HEK293 (cell line): ENCODE data around the gene VPREB3.

Experiments used
- GLI2 ChIP-seq: fragments of 450-650 bp; formaldehyde crosslinking; IDR thresholded peaks from 2 replicates; pipeline ENCODE4; 2017; ENCODE audit warnings: missing biosample characterization, missing genetic modification characterization, low read depth, borderline replicate concordance
- HIC1 ChIP-seq: fragments of 450-650 bp; formaldehyde crosslinking; IDR thresholded peaks from 2 replicates; pipeline ENCODE4 v1.5.1; 2016; ENCODE audit warnings: missing biosample characterization, missing genetic modification characterization
- HOXD13 ChIP-seq: sonication (generic); formaldehyde crosslinking; IDR thresholded peaks from 2 replicates; pipeline ENCODE4 v1.8.0; 2022; ENCODE audit warnings: missing genetic modification reagents, borderline replicate concordance
- KLF1 ChIP-seq: fragments of 450-650 bp; formaldehyde crosslinking; IDR thresholded peaks from 2 replicates; pipeline ENCODE4 v1.5.1; 2016; ENCODE audit warnings: missing biosample characterization, missing genetic modification characterization
- KLF16 ChIP-seq: fragments of 450-650 bp; formaldehyde crosslinking; IDR thresholded peaks from 2 replicates; pipeline ENCODE4 v1.5.1; 2017; ENCODE audit warnings: missing biosample characterization, missing genetic modification characterization
- MYNN ChIP-seq: fragments of 450-650 bp; formaldehyde crosslinking; IDR thresholded peaks from 2 replicates; pipeline ENCODE4 v1.5.1; 2016; ENCODE audit warnings: missing biosample characterization, missing genetic modification characterization, borderline replicate concordance
- PRDM6 ChIP-seq: fragments of 450-650 bp; formaldehyde crosslinking; IDR thresholded peaks from 2 replicates; pipeline ENCODE4 v1.5.1; 2017; ENCODE audit warnings: missing biosample characterization, missing genetic modification characterization
- SP3 ChIP-seq: fragments of 450-650 bp; formaldehyde crosslinking; IDR thresholded peaks from 2 replicates; pipeline ENCODE4 v1.5.1; 2016; ENCODE audit warnings: missing biosample characterization, missing genetic modification characterization
- ZBTB26 ChIP-seq: fragments of 450-650 bp; formaldehyde crosslinking; optimal IDR thresholded peaks from 2 replicates; pipeline ENCODE3; 2016; ENCODE audit warnings: missing biosample characterization, mild to moderate bottlenecking, missing genetic modification characterization
- ZBTB8A ChIP-seq: fragments of 450-650 bp; formaldehyde crosslinking; IDR thresholded peaks from 2 replicates; pipeline ENCODE4 v1.5.1; 2016; ENCODE audit warnings: missing biosample characterization, missing genetic modification characterization
- ZNF132 ChIP-seq: fragments of 450-650 bp; formaldehyde crosslinking; IDR thresholded peaks from 2 replicates; pipeline ENCODE4 v1.5.1; 2017; ENCODE audit warnings: missing biosample characterization, missing genetic modification characterization, borderline replicate concordance
- ZNF138 ChIP-seq: fragments of 450-650 bp; formaldehyde crosslinking; IDR thresholded peaks from 2 replicates; pipeline ENCODE4 v1.5.1; 2016; ENCODE audit warnings: missing biosample characterization, missing genetic modification characterization, borderline replicate concordance
- ZNF148 ChIP-seq: fragments of 450-650 bp; formaldehyde crosslinking; IDR thresholded peaks from 2 replicates; pipeline ENCODE4 v1.5.0; 2017; ENCODE audit warnings: missing biosample characterization, missing genetic modification characterization, borderline replicate concordance
- ZNF155 ChIP-seq: fragments of 450-650 bp; formaldehyde crosslinking; IDR thresholded peaks from 2 replicates; pipeline ENCODE4 v1.5.1; 2016; ENCODE audit warnings: missing biosample characterization, missing genetic modification characterization
- ZNF18 ChIP-seq: fragments of 450-650 bp; formaldehyde crosslinking; IDR thresholded peaks from 2 replicates; pipeline ENCODE4 v1.5.1; 2016; ENCODE audit warnings: missing biosample characterization, missing genetic modification characterization
- ZNF2 ChIP-seq: fragments of 450-650 bp; formaldehyde crosslinking; IDR thresholded peaks from 2 replicates; pipeline ENCODE4 v1.5.1; 2016; ENCODE audit warnings: missing biosample characterization, missing genetic modification characterization
- ZNF223 ChIP-seq: fragments of 450-650 bp; formaldehyde crosslinking; IDR thresholded peaks from 2 replicates; pipeline ENCODE4 v1.5.1; 2016; ENCODE audit warnings: missing biosample characterization, missing genetic modification characterization
- ZNF23 ChIP-seq: fragments of 450-650 bp; formaldehyde crosslinking; IDR thresholded peaks from 2 replicates; pipeline ENCODE4 v1.5.1; 2016; ENCODE audit warnings: missing biosample characterization, missing genetic modification characterization, borderline replicate concordance
- ZNF335 ChIP-seq: fragments of 450-650 bp; formaldehyde crosslinking; conservative IDR thresholded peaks from 2 replicates; pipeline ENCODE4 v1.5.1; 2016; ENCODE audit warnings: missing biosample characterization, missing genetic modification characterization
- ZNF391 ChIP-seq: fragments of 450-650 bp; formaldehyde crosslinking; IDR thresholded peaks from 2 replicates; pipeline ENCODE4 v1.5.1; 2016; ENCODE audit warnings: low read depth, missing biosample characterization, missing genetic modification characterization, borderline replicate concordance
- ZNF449 ChIP-seq: fragments of 450-650 bp; formaldehyde crosslinking; IDR thresholded peaks from 2 replicates; pipeline ENCODE4 v1.5.1; 2017; ENCODE audit warnings: missing biosample characterization, mild to moderate bottlenecking, missing genetic modification characterization, moderate library complexity
- ZNF521 ChIP-seq: fragments of 450-650 bp; formaldehyde crosslinking; IDR thresholded peaks from 2 replicates; pipeline ENCODE4 v1.5.1; 2017; ENCODE audit warnings: missing biosample characterization, mild to moderate bottlenecking, missing genetic modification characterization
- ZNF580 ChIP-seq: fragments of 450-650 bp; formaldehyde crosslinking; IDR thresholded peaks from 2 replicates; pipeline ENCODE4 v1.5.1; 2016; ENCODE audit warnings: missing biosample characterization, missing genetic modification characterization
- ZNF704 ChIP-seq: fragments of 450-650 bp; formaldehyde crosslinking; IDR thresholded peaks from 2 replicates; pipeline ENCODE4 v1.5.1; 2016; ENCODE audit warnings: missing biosample characterization, missing genetic modification characterization
- ZNF830 ChIP-seq: fragments of 450-650 bp; IDR thresholded peaks from 2 replicates; pipeline ENCODE4 v1.5.0; 2018; ENCODE audit warnings: missing biosample characterization, missing genetic modification characterization, low read depth, mild to moderate bottlenecking, moderate library complexity
- ZNF843 ChIP-seq: fragments of 450-650 bp; formaldehyde crosslinking; IDR thresholded peaks from 2 replicates; pipeline ENCODE4 v1.5.1; 2016; ENCODE audit warnings: missing biosample characterization, missing genetic modification characterization
- ZSCAN16 ChIP-seq: fragments of 450-650 bp; formaldehyde crosslinking; IDR thresholded peaks from 2 replicates; pipeline ENCODE4 v1.5.1; 2016; ENCODE audit warnings: missing biosample characterization, missing genetic modification characterization
- ZSCAN30 ChIP-seq: fragments of 450-650 bp; IDR thresholded peaks from 2 replicates; pipeline ENCODE4 v1.5.1; 2018; ENCODE audit warnings: missing biosample characterization, mild to moderate bottlenecking, missing genetic modification characterization, moderate library complexity

Gene VPREB3

GRCh38 chr22:23787600-23787896 lies 33.3 kb upstream of the VPREB3 start (continued):
- TF ChIP-seq ZNF148 (tag by site-specific recombination) (no peak), ZNF843 (tag by site-specific recombination) (no peak), ZNF335 (tag by site-specific recombination) (peak; percentile 66), ZNF449 (tag by site-specific recombination) (no peak), GLI2 (tag by site-specific recombination) (no peak), ZNF704 (no peak), ZBTB8A (no peak), ZNF155 (tag by site-specific recombination) (no peak), SP3 (tag by site-specific recombination) (peak; percentile 5; the same call in 1 of the 2 replicates), ZNF580 (tag by site-specific recombination) (no peak), KLF16 (tag by site-specific recombination) (no peak), ZNF132 (tag by site-specific recombination) (no peak), ZNF391 (no peak), ZNF521 (tag by site-specific recombination) (no peak), ZNF138 (tag by site-specific recombination) (no peak), PRDM6 (no peak), ZSCAN16 (tag by site-specific recombination) (no peak), ZNF223 (tag by site-specific recombination) (no peak), ZNF830 (tag by site-specific recombination) (no peak), ZBTB26 (tag by site-specific recombination) (no peak), ZNF23 (tag by site-specific recombination) (no peak), HOXD13 (CRISPR knock-in tag) (no peak), HIC1 (tag by site-specific recombination) (no peak), ZSCAN30 (tag by site-specific recombination) (no peak), ZNF18 (tag by site-specific recombination) (no peak), ZNF2 (peak; percentile 23; the same call in 1 of the 2 replicates), MYNN (tag by site-specific recombination) (no peak), KLF1 (tag by site-specific recombination) (no peak)
